Iris pigment epithelial cell (primary cell): ENCODE results near the gene SPECC1.
"Not testable (repeated sequence)": the region's sequence is repeated elsewhere in the genome, so short reads cannot be mapped to it uniquely, and the experiment has no call there.

Source experiments
- DNase-seq: peaks from one replicate; pipeline ENCODE4 v3.0.0-alpha.2; 2011; ENCODE audit warnings: low read depth

SPECC1 gene

GRCh38 chr17:20010936-20011335 lies 1.8 kb downstream of the SPECC1 start:
- DNase-seq = no peak

- no peak for DNase-seq
These were observed 2.9 kb downstream of the SPECC1 start for GRCh38 chr17:20012017-20012536.

DNA sequence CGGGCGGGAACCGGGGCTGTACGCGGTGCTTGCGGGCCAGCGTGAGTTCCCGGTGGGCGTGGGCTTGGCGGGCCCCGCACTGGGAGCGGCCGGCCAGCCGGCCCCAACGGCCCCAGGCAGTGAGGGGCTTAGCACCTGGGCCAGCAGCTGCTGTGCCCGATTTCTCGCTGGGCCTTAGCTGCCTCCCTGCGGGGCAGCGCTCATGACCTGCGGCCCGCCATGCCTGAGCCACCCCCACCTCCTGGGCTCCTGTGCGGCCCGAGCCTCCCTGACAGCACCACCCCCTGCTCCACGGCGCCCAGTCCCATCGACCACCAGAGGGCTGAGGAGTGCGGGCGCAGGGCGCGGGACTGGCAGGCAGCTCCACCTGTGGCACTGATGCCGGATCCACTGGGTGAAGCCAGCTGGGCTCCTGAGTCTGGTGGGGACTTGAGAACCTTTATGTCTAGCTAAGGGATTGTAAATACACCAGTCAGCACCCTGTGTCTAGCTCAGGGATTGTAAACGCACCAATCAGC lies 7.4 kb downstream of the SPECC1 start:
- not testable (repeated sequence) for DNase-seq

- no peak for DNase-seq
These were observed 13.5 kb downstream of the SPECC1 start for GRCh38 chr17:20022701-20023100.

DNA sequence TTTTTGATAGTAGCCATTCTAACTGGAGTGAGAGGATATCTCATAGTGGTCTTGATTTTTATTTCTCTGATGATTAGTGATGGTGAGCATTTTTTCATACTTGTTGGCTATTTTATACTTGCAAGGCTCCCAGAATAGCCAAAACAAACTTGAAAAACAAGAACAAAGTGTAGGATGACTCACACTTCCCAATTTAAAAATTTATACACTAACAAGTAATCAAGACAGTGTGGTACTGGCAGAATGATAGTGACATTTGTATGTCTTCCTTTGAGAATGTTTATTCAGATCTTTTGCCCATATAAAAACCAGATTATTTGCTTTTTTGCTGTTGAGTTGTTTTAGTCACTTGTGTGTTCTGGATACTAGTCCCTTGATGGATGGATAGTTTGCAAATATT lies 17.8 kb downstream of the SPECC1 start:
- no peak for DNase-seq

GRCh38 chr17:20028443-20028842 lies 19.3 kb downstream of the SPECC1 start:
- peak; percentile 21 for DNase-seq

DNA sequence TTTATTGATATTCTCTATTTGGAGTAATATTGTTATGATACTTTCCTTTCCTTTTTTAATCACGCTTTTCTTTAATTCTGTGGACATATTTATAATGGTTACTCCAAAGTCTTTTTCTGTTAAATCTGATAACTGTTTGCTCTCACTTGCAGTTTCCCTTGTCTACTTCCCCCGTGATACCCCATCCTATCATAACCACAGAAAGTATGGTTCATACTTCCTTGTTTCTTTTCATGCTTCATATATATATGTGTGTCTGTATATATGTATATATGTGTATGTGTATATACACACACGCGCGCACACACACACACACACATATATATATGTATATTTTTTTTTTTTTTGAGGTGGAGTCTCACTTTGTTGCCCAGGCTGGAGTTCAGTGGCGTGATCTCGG lies 23.5 kb downstream of the SPECC1 start:
- DNase-seq = no peak

GRCh38 chr17:20033415-20033814 lies 24.3 kb downstream of the SPECC1 start:
- no peak for DNase-seq

- no peak for DNase-seq
These were observed 26.3 kb downstream of the SPECC1 start for GRCh38 chr17:20035501-20035900.

DNA sequence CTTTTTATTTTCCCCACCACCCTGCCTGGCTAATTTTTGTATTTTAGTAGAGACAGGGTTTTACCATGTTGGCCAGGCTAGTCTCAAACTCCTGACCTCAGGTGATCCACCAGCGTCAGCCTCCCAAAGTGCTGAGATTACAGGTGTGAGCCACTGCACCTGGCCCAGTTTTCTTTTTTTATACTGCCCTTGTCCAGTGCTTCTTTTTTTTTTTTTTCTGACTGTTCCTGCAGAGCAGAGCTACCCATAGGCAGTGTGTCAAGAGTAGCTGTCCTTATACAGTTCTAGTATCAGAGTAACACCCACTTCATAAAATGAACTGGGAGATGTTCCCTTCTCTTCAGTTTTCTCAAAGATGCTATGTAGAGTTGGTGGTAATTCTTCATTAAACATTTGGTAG lies 28.1 kb downstream of the SPECC1 start:
- not testable (repeated sequence) for DNase-seq

- DNase-seq = no peak
These were observed 29.9 kb downstream of the SPECC1 start for GRCh38 chr17:20039037-20039436.

- DNase-seq = no peak
These were observed 31.1 kb downstream of the SPECC1 start for GRCh38 chr17:20040216-20040615.

DNA sequence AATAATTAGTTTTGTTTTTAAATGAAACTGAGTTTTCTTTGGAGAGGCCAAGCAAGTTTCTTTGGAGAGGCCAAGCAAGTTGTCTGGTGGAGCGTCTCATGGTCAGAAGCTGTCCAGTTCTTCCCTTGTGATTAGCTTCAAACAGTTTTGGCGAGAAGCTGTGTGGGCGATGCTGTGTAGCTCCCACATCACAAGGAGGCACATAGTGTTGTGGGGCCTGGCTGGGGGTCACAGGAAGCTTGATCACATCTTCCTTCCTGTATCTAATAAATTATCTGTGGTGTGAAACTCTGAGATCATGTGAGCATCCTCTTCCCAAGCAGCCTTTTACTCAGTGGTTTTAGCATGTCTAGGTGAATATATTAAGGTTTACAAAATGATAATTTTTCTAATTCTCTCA lies 33.9 kb downstream of the SPECC1 start:
- DNase-seq = no peak

DNA sequence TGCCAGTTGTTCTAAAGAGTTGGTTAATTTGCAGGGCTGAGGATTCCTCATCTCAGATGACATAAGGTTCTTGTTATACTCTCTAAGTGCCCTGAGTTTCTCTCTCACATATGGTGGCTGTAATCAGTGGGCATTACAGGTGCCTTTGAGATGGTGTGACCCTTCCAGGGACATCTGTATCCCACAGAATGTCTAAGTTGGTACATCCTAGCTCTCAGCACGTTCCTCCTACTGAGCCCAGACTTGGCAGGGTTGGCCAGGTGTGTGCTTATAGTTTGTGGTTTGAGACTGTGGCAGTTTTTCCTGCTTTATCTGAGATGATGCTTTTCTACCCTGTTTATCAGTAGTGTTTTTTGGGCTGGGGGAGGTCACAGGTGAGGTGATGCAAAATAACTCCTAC lies 36.3 kb downstream of the SPECC1 start:
- no peak for DNase-seq

- no peak for DNase-seq
These were observed 37.5 kb downstream of the SPECC1 start for GRCh38 chr17:20046629-20047028.

GRCh38 chr17:20051624-20052023 lies 42.5 kb downstream of the SPECC1 start:
- no peak for DNase-seq

GRCh38 chr17:20053361-20053964 lies 44.3 kb downstream of the SPECC1 start:
- DNase-seq = no peak

GRCh38 chr17:20059728-20060188 lies 50.6 kb downstream of the SPECC1 start:
- DNase-seq = peak; percentile 14

- DNase-seq = peak; percentile 72
These were observed 54.8 kb downstream of the SPECC1 start for GRCh38 chr17:20063665-20064648.

DNA sequence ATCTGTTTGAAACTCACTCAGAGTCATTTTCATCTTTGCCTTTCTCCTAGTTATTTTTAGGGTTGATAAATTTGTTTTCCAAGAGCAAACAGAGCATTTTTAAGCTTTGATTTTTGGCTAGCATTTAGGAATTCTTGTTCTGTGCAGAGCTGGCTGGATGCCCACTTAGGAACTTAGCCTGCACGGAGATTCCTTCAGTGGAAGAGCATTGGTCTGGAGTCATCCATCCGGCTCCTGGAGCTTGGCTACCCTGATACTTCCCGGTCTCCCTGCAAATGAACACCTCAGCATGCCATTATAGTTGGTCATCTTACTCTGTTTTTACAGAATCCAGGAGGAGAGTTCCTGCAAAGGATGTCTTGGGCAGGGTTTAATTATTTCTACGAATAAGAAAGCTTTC lies 57.1 kb downstream of the SPECC1 start:
- peak; percentile 52 for DNase-seq

DNA sequence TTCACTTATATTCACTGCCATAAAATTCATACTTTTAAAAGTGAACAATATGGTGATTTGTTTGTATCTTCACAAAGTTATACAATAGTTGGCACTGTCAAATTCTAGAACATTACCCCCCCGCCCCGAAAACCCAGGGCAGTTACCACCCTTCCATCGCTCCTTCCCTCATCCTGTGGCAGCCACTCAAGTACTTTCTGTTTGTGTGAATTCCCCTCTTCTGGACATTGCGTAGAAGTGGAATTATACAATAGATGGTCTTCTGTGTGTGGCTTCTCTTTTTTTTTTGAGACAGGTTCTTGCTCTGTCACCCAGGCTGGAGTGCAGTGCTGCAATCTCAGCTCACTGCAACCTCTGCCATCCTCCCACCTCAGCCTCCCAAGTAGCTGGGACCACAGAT lies 58.6 kb downstream of the SPECC1 start:
- no peak for DNase-seq

GRCh38 chr17:20068445-20068844 lies 59.3 kb downstream of the SPECC1 start:
- DNase-seq = no peak
